Measurements from ENCODE around the gene ORM1.
"Not testable (repeated sequence)": the region's sequence is repeated elsewhere in the genome, so short reads cannot be mapped to it uniquely, and the experiment has no call there.

Gene ORM1

GRCh38 chr9:114308361-114308950, 14.4 kb upstream of the ORM1 start:
- no peak for DNase-seq

DNA sequence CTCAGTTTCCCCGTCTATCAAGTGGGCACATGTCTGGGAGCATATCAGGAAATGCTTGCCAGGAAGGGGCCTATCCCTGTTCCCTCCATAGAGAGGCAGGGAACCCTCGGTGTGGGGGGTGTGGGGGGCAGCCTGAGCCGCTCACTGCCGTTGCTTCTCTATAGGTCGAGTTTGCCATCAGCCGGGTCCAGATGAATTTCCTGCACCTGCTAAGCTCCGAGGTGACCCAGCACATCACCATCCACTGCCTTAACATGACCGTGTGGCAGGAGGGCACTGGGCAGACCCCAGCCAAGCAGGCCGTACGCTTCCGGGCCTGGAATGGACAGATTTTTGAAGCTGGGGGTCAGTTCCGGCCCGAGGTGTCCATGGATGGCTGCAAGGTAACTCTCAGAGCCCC, 13.8 kb upstream of the ORM1 start:
- no peak for DNase-seq

DNA sequence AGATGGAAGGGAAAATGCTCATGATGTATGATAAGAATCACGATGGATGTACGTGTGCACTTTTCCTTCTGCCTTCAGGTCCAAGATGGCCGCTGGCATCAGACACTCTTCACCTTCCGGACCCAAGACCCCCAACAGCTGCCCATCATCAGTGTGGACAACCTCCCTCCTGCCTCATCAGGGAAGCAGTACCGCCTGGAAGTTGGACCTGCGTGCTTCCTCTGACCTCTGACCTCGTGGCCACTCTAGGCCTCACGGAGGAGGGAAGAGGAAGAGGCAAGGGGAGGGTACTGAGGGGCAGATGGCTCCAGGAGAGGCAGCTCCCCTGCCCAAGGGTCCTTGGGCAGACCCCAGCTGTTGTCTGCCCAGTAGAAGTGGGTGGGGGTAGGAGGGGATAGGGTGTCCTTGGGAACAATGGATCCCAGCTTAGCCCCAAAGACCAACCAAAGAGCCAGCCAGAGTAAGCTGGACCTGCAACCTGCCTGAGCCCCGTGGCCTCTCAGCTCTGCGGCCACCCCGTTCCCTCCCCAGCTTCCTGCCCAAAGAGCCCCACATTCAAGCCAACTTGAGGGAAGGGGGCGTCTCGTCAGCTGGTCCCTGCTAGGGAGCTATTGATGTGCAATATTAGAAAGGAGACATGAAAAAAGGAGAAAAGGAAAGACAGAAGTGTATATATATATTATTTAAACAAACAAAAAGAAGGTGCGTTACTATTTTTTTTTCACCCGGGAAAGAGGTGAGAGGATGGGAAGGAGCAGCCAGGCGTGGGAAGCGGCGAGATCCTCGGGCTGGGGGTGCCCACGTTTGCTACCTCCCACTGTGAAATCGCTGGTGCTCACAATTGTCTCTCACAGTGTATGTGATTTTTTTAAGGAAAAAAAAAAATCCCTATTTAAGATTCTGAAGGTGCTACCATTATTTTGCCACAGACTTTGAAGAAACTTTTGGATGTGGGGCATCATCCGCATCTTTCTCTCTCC, 12.1 kb upstream of the ORM1 start:
- DNase-seq, result no peak

DNA sequence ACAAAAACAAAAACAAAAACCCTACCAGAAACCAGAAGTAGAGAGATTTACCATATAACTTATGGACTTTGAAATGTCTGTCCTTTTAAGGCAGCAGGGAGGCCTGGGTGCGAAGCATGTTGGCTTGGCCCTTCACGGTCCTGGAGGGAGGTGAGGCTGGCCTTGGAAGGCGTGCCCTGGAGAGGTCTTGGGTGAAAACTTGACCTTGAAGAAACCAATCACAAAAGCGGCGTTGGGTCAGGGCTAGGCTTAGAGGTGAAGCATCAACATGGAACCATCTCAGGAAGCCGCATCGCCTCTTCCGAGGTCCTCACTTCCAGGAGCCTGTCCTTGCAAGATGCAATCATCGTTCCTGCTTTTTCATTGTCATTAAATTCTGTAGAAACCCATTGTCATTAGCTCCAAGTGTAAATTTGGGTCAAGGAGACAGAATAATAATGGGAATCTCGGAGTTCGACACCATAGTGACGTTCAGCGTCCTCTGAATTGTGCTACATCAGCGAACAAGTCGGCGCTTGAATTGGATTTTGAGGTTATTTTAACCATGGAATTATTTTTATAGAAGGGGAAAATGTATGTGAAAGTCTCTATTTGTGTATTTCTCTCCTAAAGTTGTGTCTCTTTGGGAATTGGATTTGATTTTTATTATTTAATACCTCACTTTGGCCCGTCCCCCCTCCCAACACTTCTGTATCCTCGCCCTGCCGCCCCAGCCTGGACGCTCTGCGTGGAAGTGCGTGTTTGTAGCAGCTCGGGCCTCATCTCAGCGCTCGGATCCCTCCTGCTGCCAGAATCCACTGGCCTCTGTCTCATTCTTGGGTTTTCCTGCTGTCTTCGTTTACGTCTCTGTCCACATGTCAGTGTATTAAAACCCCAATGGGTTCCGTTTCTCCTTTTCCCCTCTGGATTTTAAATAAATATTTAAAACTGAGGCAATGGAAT, 11.1 kb upstream of the ORM1 start:
- no peak for DNase-seq

DNA sequence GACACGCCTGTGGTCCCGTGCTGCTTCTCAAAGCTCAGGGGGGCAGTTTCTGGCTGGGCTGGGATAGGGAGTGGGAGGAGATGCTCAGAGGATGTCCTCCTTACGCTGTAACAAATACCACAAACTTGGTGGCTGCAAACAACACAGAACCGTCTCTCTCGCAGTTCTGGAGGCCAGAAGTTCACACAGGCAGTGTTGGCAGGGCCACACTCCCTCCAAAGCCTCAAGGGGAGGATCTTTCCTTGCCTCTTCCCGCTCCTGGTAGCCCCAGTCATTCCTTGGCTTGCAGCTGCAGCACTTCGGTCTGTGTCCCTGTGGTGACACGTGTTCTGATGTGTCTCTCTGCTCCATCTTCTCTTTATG, 10.4 kb upstream of the ORM1 start:
- no peak for DNase-seq

DNA sequence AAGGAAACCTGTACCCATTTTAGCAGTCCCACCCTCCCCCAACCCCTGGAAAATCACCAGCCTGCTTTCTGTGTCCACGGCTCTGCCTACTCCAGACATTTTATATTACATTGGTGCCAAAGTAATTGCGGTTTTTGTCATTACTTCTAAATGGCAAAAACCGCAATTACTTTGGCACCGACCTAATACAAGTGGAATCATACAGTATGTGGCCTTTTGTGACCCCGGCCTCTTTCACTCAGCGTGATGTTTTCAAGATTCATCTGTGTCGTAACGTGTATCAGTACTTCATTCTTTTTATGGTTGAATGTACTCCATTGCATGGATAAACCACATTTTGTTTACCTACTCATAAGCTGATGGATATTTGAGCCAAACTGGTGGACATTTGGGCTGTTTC, 9.7 kb upstream of the ORM1 start:
- no peak for DNase-seq

DNA sequence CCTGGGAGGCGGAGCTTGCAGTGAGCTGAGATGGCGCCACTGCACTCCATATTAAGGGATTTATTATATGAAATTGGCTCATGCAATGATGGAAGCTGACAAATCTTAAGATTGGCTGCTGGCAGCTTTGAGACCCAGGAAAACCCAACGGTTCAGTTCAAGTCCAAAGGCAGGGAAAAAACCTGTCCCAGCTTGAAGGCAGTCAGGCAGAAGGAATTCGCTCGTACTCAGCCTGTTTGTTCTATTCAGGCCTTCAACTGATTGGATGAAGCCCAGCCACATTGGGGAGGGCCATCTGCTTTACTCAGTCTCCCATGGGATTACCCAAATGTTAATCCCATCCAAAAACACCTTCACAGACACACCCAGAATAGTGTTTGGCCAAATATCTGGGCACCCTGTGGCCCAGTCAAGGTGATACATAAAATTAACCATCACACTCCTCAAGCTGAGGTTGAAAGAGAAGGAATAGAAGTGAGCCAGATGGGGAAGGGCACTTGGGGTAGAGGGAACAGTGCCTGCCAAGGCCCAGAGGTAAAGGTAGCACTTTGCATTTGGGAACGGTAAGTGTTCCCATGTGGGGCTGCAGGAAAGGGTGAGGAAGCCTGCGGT, 8.5 kb upstream of the ORM1 start:
- no peak for DNase-seq

DNA sequence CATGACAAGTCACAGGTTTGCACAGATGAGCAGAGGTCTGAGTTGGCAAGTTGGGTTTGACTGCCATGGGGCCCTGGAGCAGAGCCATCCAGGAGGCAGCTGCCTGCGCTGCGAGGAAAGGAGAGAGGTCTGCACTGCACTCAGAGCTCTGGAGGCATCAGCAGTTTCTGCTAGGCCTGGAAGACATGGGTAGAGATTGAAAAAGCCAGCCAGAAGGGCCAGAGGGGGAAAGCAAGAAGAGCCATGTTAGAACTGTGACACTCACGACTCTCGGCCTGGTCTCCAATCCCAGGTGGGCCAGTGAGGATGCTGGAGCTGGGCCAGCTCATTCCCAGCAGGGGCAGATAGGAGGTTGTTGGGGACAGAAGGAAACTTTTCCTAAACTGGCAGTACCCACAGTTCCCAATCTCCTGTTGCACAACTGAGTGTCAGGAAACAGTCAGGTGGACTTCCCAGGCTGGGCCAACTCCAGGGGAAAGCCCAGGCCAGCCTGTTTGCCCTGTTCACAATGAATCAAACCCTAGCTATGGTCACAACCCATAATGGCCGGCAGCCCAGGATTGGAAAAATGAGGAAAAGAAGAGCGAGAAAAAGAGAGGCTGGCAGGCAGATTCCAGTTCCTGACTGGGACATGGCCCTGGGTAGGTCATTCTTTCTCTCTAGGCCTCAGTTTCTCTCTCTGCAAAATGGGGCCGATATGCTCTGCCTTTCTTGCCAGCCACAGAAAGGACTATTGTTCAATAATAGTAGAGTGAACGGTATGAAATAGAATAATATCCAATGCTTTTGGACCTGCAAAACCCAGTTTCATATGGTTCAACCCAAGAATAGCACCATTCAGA, 7.8 kb upstream of the ORM1 start:
- DNase-seq, result no peak

DNA sequence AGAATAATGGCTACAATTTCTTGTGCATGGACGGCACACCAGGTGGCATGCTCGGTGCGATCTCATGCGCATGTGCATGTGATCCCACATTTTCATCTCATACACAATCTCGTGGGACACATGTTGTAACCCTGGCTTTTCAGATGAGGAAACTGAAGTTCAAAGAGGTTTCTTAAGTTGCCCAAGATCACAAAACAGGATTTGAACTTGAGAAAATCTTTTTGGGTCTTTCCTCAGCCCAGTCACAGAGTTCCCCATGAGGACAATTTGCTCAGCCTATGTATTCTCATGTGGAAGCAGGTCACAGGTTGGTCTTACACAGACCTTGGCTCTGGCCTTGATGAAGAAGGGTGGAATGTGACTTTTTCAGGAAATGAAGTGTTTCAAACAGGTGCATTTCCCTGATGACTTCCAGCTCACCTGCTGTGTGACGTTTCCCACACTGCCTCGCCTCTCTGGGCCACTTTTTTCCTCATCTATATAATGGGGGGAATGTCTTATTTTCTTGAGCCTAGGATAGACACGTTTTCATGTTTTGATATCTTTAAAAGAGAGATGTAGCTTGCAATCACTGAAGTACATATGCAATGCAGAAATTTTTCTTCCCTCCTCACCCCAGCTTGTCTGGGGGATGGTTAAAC, 7.1 kb upstream of the ORM1 start:
- no peak for DNase-seq

DNA sequence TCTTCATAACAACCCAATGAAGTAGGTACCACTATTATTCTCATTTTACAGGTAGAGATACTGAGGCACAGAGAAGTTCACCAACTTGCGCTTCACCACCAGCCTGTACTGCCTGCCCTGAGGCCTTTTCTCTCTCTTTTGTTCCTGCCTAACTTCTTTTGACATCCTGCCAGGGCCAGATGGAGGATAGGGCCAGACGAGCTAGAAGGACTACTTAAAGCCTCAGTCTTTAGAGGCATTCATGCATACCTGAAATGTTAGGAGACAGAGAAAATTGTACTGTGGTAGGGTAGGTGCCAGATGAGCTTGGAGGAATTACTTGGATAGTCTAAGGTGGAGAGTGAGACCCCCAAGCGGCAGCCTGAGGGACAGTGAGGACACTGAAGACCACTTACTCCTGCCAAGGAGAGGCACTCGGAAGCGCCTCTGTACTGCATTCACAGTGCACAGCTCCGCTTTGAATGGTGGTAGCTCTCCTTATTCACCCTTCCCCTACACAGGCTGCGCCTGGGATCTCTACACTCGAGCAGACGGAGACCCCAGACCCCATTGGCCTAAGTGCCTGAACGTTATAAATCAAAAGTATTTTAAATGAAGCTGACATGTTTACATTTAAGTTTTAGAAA, 6.2 kb upstream of the ORM1 start:
- DNase-seq, result no peak

DNA sequence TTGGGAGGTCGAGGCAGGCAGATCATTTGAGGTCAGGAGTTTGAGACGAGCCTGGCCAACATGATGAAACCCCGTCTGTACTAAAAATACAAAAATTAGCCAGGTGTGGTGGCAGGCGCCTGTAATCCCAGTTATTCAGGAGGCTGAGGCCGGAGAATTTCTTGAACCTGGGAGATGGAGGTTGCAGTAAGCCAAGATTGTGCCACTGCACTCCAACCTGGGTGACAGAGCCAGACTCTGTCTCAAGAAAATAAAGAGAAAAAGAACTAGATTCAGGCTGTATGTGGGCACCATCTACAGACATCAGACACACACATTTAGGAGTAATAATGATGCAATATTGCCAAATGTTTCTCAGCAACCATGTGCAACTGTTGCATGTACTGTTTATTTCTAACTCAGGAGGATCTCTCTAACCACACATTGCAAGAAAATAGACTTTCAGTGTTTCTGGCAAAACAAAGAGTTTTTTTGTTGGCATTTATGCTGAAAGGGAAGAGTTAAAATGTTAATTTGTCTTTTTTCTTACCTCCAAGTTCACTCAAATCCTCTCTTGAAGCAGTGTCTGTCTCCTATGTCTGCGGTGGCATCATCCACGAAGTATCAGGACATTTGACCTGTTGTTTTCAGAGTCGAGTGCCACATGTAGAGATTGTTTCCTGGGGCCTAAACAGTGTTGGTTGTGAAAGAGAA, 5.1 kb upstream of the ORM1 start:
- no peak for DNase-seq

DNA sequence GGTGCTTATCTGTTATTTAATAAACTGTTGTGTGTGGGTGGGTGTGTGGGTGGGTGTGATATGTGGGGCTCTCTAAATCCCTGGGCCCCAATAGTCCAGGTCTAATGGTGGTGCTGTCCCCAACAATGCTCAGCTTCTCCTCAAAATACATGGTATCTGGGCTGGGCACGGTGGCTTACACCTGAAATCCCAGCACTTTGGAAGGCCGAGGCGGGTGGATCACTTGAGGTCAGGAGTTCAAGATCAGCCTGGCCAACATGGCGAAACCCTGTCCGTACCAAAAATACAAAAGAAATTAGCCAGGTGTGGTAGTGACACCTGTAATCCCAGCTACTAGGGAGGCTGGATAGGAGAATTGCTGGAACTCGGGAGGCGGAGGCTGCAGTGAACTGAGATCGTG, 4.5 kb upstream of the ORM1 start:
- DNase-seq, result no peak

- DNase-seq, result no peak
Observed at GRCh38 chr9:114319147-114319546, 3.8 kb upstream of the ORM1 start.

DNA sequence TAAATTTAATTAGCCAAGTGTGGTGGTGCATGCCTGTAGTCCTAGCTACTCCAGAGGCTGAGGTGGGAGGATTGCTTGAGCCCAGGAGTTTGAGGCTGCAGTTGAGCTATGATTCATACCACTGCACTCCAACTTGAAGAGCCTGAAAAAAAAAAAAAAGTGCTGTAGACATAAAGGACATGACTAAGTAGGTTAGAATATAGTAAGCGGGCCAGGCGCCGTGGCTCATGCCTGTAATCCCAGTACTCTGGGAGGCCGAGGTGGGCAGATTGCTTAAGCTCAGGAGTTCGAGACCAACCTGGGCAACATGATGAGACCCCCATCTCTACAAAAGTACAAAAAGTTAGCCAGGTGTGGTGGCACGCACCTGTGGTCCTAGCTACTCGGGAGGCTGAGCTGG, 2.2 kb upstream of the ORM1 start:
- not testable (repeated sequence) for DNase-seq

DNA sequence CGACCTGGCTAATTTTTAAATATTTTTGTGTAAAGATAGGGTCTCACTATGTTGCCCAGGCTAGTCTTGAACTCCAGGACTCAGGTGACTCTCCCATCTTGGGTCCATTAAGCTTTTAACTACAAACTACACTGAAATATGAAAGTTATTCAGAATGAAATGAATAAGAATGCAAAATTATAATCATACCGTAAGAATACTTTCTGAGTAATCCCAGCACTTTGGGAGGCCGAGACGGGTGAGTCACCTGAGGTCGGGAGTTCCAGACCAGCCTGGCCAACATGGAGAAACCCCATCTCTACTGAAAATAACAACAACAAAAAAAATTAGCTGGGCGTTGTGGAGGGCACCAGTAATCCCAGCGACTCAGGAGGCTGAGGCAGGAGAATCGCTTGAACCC, 1.1 kb upstream of the ORM1 start:
- DNase-seq, result no peak

DNA sequence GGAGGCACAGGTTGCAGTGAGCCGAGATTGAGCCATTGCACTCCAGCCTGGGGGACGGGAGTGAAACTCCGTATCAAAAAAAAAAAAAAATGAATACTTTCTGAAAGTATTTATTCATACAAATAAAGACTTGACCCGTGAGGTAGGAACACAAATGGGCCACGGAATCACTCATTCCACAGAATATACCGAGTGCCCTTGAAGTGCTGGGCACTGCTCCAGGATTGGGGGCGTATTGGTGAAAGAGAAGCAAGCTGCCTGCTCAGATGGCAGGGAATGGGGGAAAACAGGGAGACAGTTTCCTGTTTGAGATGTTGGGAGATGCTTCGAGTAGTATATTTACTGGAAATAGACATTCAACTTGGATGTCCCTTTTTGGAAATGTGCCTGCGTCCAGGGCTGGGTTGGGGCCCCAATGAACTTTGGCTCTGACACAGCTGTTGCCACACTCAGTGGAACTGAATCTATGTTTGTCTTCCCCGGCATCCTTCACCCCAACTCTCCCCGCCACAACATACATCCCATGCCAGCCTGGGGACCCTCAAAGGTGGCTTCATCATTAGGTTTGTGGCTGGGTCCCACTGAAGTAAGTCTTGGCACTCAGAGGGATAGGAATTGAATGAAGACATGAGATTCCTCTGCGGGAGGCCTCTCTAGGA, 609 bp upstream of the ORM1 start:
- DNase-seq, result not testable (repeated sequence)

DNA sequence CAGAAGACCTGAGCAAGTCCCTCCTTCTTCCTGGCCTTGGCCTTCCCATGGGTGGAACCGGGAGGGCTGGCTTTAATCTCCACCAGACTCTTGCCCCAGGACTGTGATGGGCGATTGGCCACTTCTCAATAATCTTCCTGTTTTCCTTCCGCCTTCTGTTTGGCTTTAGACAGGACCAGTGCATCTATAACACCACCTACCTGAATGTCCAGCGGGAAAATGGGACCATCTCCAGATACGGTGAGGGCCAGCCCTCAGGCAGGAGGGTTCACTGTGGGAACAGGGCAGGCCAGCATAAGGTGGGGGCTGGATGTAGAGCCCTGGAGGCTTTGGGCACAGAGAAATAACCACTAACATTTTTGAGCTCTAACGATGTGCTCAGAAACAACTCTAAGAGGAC, 951 bp downstream of the ORM1 start:
- DNase-seq, result not testable (repeated sequence)

GRCh38 chr9:114324492-114324891, 1.6 kb downstream of the ORM1 start:
- DNase-seq, result no peak

DNA sequence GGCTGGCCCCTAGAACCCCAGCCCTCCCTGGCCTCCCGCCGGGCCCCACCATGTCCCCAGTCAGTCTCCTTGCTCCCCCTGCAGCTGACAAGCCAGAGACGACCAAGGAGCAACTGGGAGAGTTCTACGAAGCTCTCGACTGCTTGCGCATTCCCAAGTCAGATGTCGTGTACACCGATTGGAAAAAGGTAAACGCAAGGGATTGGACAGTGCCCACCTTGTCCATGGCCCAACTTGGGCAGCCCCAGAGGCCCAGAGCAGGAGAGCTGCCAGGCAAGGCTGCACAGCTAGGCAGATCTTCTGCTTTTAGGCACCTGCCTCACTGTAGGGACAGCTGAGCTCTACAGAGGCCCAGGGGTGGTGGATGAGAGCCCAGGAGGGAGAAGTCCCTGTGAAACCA, 2.1 kb downstream of the ORM1 start:
- DNase-seq, result not testable (repeated sequence)
